ENCODE data around the gene VAPA.
"Not testable (repeated sequence)": the region's sequence is repeated elsewhere in the genome, so short reads cannot be mapped to it uniquely, and the experiment has no call there.

The VAPA gene

GRCh38 chr18:9894454-9895068 lies 19.3 kb upstream of the VAPA start:
- no peak for DNase-seq (ENCODE audit: low read depth in 1 of 2, low spot score in 1 of 2)
- in situ Hi-C loops (cut with HindIII; ENCODE audit: low pct_unique_long_range_greater_than_20kb, low sequenced_read_pairs) = no loop called here
- TF ChIP-seq JUND (IDR thresholded peaks at IDR 0.05; ENCODE audit: low read depth) = no peak

- TF ChIP-seq JUND (IDR thresholded peaks at IDR 0.05; ENCODE audit: low read depth) = no peak
- in situ Hi-C loops (cut with HindIII; ENCODE audit: low pct_unique_long_range_greater_than_20kb, low sequenced_read_pairs) = no loop called here
- no peak for DNase-seq (ENCODE audit: low read depth in 1 of 2, low spot score in 1 of 2)
Measured at GRCh38 chr18:9897129-9897528, 16.7 kb upstream of the VAPA start.

DNA sequence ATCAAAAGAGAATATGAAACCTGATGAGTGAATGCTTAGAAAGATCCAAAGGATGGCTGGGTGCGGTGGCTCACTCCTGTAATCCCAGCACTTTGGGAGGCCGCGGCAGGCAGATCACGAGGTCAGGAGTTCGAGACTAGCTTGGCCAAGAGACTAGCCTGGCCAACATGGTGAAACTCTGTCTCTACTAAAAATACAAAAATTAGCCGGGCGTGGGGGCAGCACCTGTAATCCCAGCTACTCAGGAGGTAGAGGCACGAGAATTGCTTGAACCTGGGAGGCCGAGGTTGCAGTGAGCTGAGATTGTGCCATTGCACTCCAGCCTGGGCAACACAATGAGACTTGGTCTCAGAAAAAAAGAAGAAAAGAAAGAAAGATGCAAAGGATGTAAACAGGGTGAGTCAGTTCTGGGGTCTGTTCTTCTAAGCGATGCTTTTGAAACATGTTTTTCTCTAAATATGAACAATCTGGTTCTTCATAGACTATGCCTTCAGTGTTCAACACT lies 16.0 kb upstream of the VAPA start:
- DNase-seq (ENCODE audit: low read depth in 1 of 2, low spot score in 1 of 2); in situ Hi-C loops (cut with HindIII; ENCODE audit: low pct_unique_long_range_greater_than_20kb, low sequenced_read_pairs): not testable (repeated sequence)

DNA sequence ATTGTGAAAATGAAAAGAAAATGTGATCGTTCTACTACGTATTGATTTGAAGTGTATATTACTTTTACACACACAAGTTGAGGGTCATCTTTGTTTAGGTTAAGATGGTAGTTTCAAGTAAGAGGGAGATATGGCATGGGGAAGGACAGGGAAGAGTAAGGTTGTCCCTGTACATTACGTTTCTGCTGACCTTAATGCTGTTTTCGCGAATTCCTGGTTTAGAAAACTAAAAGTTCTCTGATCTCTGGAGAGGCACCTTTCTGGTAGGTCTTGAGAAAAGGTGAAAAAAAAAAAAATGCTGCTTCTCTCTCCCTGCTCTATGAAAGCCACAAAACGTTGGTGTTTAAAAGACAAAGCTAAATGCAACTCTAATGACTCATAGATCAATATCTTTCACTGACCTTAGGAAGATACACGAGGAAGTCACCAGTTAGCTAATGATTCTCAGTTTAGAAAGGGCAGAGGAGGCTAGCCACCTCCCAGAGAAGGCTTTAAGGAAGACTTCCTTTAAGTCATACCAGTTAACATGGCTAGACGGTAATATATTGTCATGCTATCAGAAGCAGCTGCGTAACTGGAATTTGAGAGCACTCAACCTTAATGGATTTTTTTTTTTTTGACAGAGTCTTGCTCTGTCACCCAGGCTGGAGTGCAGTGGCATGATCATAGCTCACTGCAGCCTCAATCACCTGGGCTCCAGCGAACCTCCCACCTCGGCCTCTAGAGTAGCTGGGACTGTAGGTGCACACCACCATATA lies 14.8 kb upstream of the VAPA start:
- in situ Hi-C loops (cut with HindIII; ENCODE audit: low pct_unique_long_range_greater_than_20kb, low sequenced_read_pairs) = no loop called here
- peak in 1 of 2 experiments; percentile 38 for DNase-seq (ENCODE audit: low read depth in 1 of 2, low spot score in 1 of 2)
- no peak for TF ChIP-seq JUND (IDR thresholded peaks at IDR 0.05; ENCODE audit: low read depth)

DNA sequence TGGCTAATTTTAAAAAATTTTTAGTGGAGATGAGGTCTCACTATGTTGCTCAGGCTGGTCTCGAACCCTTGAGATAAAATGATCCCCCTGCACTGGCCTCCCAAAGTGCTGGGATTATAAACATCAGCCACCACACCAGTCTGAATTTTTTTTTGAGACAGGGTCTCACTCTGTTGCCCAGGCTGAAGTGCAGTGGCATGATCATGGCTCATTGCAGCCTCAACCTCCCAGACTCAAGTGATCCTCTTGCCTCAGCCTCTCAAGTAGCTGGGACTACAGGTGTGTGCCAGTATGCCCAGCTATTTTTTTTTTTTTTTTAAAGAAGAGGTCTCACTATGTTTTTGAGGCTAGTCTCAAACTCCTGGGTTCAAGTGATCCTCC lies 14.3 kb upstream of the VAPA start:
- DNase-seq (ENCODE audit: low read depth in 1 of 2, low spot score in 1 of 2); in situ Hi-C loops (cut with HindIII; ENCODE audit: low pct_unique_long_range_greater_than_20kb, low sequenced_read_pairs): not testable (repeated sequence)

DNA sequence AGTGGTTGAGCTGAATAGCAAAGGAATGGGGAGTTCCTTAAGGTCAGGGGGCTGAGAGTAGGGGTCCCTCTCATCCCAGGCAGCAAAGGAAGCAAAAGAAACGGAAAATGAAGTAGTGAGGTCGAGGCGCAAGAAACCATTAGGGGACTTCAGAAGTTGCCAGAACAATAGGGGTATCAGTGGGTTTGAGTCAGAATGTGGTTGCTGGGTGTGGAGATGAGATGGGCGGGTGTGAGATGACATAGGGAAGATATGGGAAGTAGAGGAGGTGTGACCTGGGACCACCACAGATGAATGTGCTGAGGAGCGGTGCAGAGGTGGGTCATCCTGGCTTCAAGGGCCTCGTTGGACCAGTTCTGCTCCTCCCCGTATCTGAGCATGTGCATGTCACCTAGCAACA lies 13.1 kb upstream of the VAPA start:
- TF ChIP-seq JUND (IDR thresholded peaks at IDR 0.05; ENCODE audit: low read depth) = no peak
- DNase-seq (ENCODE audit: low read depth in 1 of 2, low spot score in 1 of 2) = no peak
- in situ Hi-C loops (cut with HindIII; ENCODE audit: low pct_unique_long_range_greater_than_20kb, low sequenced_read_pairs) = no loop called here

GRCh38 chr18:9901377-9901776 lies 12.4 kb upstream of the VAPA start:
- TF ChIP-seq JUND (IDR thresholded peaks at IDR 0.05; ENCODE audit: low read depth) = no peak
- in situ Hi-C loops (cut with HindIII; ENCODE audit: low pct_unique_long_range_greater_than_20kb, low sequenced_read_pairs) = no loop called here
- DNase-seq (ENCODE audit: low read depth in 1 of 2, low spot score in 1 of 2) = no peak

GRCh38 chr18:9902264-9902663 lies 11.6 kb upstream of the VAPA start:
- in situ Hi-C loops (cut with HindIII; ENCODE audit: low pct_unique_long_range_greater_than_20kb, low sequenced_read_pairs); DNase-seq (ENCODE audit: low read depth in 1 of 2, low spot score in 1 of 2): not testable (repeated sequence)

- in situ Hi-C loops (cut with HindIII; ENCODE audit: low pct_unique_long_range_greater_than_20kb, low sequenced_read_pairs) = no loop called here
- DNase-seq (ENCODE audit: low read depth in 1 of 2, low spot score in 1 of 2) = no peak
- no peak for TF ChIP-seq JUND (IDR thresholded peaks at IDR 0.05; ENCODE audit: low read depth)
Measured at GRCh38 chr18:9902832-9903231, 11.0 kb upstream of the VAPA start.

GRCh38 chr18:9905401-9905922 lies 8.4 kb upstream of the VAPA start:
- TF ChIP-seq JUND (IDR thresholded peaks at IDR 0.05; ENCODE audit: low read depth) = no peak
- in situ Hi-C loops (cut with HindIII; ENCODE audit: low pct_unique_long_range_greater_than_20kb, low sequenced_read_pairs) = no loop called here
- DNase-seq (ENCODE audit: low read depth in 1 of 2, low spot score in 1 of 2) = no peak

GRCh38 chr18:9906481-9906880 lies 7.3 kb upstream of the VAPA start:
- no peak for TF ChIP-seq JUND (IDR thresholded peaks at IDR 0.05; ENCODE audit: low read depth)
- DNase-seq (ENCODE audit: low read depth in 1 of 2, low spot score in 1 of 2) = no peak
- in situ Hi-C loops (cut with HindIII; ENCODE audit: low pct_unique_long_range_greater_than_20kb, low sequenced_read_pairs) = no loop called here

- no peak for TF ChIP-seq JUND (IDR thresholded peaks at IDR 0.05; ENCODE audit: low read depth)
- no peak for DNase-seq (ENCODE audit: low read depth in 1 of 2, low spot score in 1 of 2)
- in situ Hi-C loops (cut with HindIII; ENCODE audit: low pct_unique_long_range_greater_than_20kb, low sequenced_read_pairs) = no loop called here
Measured at GRCh38 chr18:9907867-9908266, 5.9 kb upstream of the VAPA start.

DNA sequence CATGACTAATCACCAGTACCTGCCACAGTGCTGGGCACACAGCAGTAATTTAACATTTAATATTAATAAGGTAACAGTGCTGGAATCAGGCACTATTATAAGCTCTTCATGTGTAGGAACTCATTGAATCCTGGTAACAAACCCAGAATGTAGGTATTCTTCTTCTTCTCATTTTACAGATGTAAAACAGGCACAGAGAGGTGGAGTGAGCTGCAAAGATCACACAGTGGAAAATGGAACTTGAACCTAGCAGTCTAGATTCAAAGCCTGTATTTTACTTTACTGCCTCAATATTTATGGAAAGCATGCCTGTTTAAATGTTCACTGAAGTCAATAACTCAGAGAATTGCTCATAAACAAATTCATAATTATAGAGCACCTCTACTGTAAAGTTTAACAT lies 3.7 kb upstream of the VAPA start:
- TF ChIP-seq JUND (IDR thresholded peaks at IDR 0.05; ENCODE audit: low read depth) = no peak
- DNase-seq (ENCODE audit: low read depth in 1 of 2, low spot score in 1 of 2) = no peak
- in situ Hi-C loops (cut with HindIII; ENCODE audit: low pct_unique_long_range_greater_than_20kb, low sequenced_read_pairs) = no loop called here

Data from T47D (cell line).